GM12872 (cell line): ENCODE measurements around the gene CSNK1G2.

Source experiments
- TF ChIP-seq, protein P1 (sequence below): IDR thresholded peaks from 3 replicates; pipeline ENCODE4 v1.5.1; 2011; ENCODE audit warnings: low read depth, mild to moderate bottlenecking, low read length, moderate library complexity; ENCODE audit not compliant: insufficient read depth

The CSNK1G2 gene

DNA sequence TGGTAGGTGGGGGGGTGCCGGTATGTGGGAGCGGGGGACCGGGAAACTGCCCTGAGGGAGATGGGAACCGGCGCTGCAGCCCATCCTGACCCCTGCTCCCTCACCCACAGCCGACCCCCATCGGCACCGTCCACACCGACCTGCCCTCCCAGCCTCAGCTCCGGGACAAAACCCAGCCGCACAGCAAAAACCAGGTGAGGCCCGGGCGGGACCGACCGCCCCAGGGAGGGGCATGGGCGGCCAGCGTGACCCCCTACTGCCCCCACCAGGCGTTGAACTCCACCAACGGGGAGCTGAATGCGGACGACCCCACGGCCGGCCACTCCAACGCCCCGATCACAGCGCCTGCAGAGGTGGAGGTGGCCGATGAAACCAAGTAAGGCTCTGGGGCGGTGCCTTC lies 38.7 kb downstream of the CSNK1G2 start:
- TF ChIP-seq, protein P1, sequence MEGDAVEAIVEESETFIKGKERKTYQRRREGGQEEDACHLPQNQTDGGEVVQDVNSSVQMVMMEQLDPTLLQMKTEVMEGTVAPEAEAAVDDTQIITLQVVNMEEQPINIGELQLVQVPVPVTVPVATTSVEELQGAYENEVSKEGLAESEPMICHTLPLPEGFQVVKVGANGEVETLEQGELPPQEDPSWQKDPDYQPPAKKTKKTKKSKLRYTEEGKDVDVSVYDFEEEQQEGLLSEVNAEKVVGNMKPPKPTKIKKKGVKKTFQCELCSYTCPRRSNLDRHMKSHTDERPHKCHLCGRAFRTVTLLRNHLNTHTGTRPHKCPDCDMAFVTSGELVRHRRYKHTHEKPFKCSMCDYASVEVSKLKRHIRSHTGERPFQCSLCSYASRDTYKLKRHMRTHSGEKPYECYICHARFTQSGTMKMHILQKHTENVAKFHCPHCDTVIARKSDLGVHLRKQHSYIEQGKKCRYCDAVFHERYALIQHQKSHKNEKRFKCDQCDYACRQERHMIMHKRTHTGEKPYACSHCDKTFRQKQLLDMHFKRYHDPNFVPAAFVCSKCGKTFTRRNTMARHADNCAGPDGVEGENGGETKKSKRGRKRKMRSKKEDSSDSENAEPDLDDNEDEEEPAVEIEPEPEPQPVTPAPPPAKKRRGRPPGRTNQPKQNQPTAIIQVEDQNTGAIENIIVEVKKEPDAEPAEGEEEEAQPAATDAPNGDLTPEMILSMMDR, result no peak

DNA sequence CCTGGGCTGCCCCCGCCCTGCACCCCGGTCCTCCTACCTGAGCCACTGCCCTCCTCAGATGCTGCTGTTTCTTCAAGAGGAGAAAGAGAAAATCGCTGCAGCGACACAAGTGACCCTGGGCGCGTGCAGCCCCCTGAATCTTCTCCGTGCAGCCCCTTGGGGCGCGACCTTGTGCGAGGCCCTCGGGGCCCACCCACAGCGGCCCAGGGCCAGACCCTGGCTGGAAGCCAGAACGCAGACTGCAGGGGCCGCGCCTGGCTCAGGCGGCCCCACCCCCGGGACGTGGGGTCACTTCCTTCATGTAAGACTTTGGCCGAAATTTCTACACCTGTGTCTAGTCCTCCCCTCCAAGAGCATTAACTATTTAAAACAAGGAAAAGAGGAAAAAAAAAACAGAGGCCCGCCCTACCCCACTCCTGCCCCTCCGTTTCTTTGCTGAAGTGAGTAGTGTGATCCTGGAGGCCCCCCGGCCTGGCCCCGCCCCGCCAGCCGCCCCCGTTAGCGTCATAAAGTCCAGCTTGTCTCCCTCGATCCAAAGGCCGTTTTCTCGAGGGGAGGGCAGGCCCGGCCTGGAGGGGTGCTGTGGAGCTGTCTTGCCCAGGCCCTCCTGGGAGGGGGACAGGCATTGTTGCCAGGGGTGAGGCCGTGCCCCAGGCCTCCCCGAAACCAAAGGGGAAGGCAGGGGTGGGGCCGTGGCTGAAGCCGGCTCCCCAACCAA lies 39.3 kb downstream of the CSNK1G2 start:
- TF ChIP-seq, protein P1, result no peak

DNA sequence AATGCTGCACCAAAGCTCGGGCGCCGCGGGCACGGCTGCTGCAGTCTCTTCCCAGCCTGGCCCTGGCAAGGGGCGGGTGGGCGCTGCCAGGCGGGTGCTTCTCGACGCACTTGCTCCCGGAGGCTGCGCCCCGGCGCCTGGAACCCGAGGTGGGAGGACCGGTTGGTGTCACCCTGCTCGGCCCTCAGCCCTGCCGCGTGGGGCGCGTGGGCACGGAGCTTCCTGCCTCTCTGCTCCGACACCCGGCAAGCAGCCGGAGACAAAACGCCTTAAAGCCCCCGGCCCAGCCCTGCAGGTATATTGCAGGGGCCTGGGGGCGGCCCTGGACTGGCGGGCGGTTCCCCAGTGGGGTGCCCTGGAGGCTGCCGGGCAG lies 39.8 kb downstream of the CSNK1G2 start:
- TF ChIP-seq, protein P1, result no peak

GRCh38 chr19:1981253-1981652 lies 40.3 kb downstream of the CSNK1G2 start:
- TF ChIP-seq, protein P1, result no peak

GRCh38 chr19:1984357-1984756 lies 43.4 kb downstream of the CSNK1G2 start:
- TF ChIP-seq, protein P1, result no peak

DNA sequence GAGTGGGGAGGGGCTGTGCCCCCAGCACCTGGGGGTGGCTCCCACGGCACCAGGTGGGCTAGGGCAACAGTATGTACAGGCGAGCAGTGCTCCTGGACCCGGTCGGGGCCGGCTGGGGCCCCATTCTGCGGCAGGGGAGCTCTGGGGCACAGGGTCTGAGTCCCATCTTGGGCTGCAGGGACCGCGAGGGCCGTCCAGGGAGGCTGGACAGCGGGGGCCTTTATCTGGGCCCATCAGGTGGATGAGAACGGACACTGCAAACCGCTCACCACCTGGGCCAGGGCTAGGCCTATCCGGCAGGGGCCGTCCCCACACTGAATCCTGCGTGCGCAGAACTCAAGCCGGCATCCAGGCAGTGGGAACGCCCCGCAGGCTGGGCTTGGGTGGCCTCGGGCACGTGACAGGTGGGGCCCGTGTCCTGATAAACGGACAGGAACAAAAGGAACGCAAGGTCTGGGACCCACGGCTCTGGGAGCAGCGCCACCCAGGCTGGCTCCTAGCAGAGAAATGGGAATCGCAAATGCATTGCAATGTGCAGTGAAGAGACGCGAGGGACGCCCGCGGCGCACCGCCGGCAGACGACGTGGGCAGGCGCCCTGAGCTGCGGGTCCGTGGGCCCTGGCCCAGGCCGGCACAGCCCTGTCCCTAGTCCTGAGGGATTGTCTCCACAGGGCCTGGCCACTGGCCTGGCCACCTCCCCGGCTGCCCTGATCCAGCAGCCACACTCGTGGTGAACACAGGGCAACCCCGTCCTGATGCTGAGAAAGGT lies 44.8 kb downstream of the CSNK1G2 start:
- TF ChIP-seq, protein P1, result no peak

- TF ChIP-seq, protein P1, result no peak
Measured at GRCh38 chr19:1986357-1987162, 45.6 kb downstream of the CSNK1G2 start.
